CD4-positive, alpha-beta T cell treated with Interferon alpha-2 for 1 hour (primary cell): Measurements from ENCODE around the gene KLC4.
A peak's percentile ranks its signal among the peaks of the same experiment; 100 is the strongest.
"Not testable (repeated sequence)": the region's sequence is repeated elsewhere in the genome, so short reads cannot be mapped to it uniquely, and the experiment has no call there.

Experiments used
- DNase-seq, 2 donors: peaks; one replicate each; pipeline ENCODE4 v3.0.0-alpha.2; 2020 to 2022

The KLC4 gene

GRCh38 chr6:43037197-43037596, 22.2 kb upstream of the KLC4 start:
- no peak for DNase-seq

GRCh38 chr6:43037706-43038105, 21.7 kb upstream of the KLC4 start:
- DNase-seq = no peak

GRCh38 chr6:43038727-43039126, 20.7 kb upstream of the KLC4 start:
- no peak for DNase-seq

- no peak for DNase-seq
These were observed 18.7 kb upstream of the KLC4 start for GRCh38 chr6:43040542-43041257.

GRCh38 chr6:43041475-43041874, 18.0 kb upstream of the KLC4 start:
- not testable (repeated sequence) for DNase-seq

- no peak for DNase-seq
These were observed 16.1 kb upstream of the KLC4 start for GRCh38 chr6:43043310-43043709.

GRCh38 chr6:43045371-43045930, 14.0 kb upstream of the KLC4 start:
- DNase-seq = no peak

GRCh38 chr6:43047998-43048397, 11.4 kb upstream of the KLC4 start:
- DNase-seq = no peak

GRCh38 chr6:43050981-43051380, 8.4 kb upstream of the KLC4 start:
- no peak for DNase-seq

GRCh38 chr6:43052225-43052841, 7.1 kb upstream of the KLC4 start:
- DNase-seq = no peak

GRCh38 chr6:43052842-43053544, 6.4 kb upstream of the KLC4 start:
- DNase-seq = no peak

GRCh38 chr6:43053545-43054205, 5.8 kb upstream of the KLC4 start, which contains the start of gene CUL7:
TSS of gene CUL7 (minus strand) at chr6:43053851. CDS start at chr6:43052788, 1,063 bp downstream.
- DNase-seq = peak; percentile 82 to 92

GRCh38 chr6:43054206-43054943, 5.1 kb upstream of the KLC4 start:
- DNase-seq = no peak

GRCh38 chr6:43055966-43056365, 3.5 kb upstream of the KLC4 start:
- DNase-seq = no peak

GRCh38 chr6:43058531-43058930, 900 bp upstream of the KLC4 start:
- no peak for DNase-seq

GRCh38 chr6:43060034-43060754, 763 bp downstream of the KLC4 start:
- DNase-seq = no peak

GRCh38 chr6:43060755-43061633, 1.6 kb downstream of the KLC4 start:
- no peak for DNase-seq

GRCh38 chr6:43061861-43062260, 2.4 kb downstream of the KLC4 start:
- no peak for DNase-seq

- no peak for DNase-seq
These were observed 3.4 kb downstream of the KLC4 start for GRCh38 chr6:43062818-43063217.

- peak in 1 of 2 donors; percentile 44 for DNase-seq
These were observed 10.7 kb downstream of the KLC4 start for GRCh38 chr6:43070028-43070632.
